ENCODE measurements around the gene PCGF5. TPM values are rescaled to one million over a fixed set of nuclear protein-coding genes. Genes with fewer than 3 reads are reported as not detected.

PCGF5 gene
- total and polyA plus RNA-seq, 2 of the 8 experiments (the other 6 are each of a cell fraction or from before 2014, with no cell fraction given) = 5.8 to 8.4 TPM

DNA sequence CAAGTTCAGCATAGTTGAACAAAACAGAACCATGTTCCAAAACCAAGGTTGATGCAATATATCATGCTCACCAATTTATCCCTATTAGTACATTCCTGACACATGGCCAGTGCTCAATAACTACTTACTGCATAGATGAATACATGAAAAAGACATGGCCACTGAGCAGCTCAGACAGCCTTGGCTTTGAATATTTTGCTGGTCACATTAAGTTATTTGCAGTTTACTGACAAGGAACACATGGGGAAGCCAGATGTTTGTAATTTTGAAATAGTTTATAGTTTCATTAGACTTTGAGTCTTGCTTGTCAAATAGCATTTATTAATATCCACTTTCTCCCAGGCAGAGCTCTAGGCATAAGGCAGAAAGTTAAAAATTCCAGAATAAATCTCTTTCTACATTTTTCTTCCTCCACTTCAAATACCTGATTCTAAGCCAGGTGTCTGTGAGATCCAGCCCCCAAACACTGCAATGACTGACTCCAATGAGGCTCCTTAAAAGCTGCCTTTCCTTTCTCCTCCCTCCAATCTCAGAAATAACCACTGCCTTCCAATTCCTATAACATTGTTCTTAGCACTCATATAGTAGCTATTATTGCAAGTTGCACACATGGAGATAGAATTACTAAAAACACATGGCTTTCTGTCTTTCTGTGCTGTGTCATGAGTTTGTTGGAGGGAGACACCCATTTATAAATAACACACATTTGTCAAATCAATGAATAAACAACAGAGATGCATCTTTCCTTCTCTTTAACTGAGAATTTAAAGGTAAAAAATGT, 91.3 kb downstream of the PCGF5 start:
- Histone ChIP-seq H3K4ac (replicated peaks; ENCODE audit: insufficient read length, low read depth, low read length) (no peak overlapping the region), H3K18ac (ENCODE audit: extremely low read depth, low read length) (no peak overlapping the region), H2BK20ac (ENCODE audit: low read length) (no peak overlapping the region), H3K14ac (ENCODE audit: insufficient read length) (no peak overlapping the region), H3K56ac (replicated peaks; ENCODE audit: insufficient read length, low read depth, low read length) (no peak overlapping the region), H3K9ac (replicated peaks in 1 of 4; ENCODE audit: extremely low read depth in 1 of 4, low read depth in 3 of 4, low read length in 3 of 4) (no peak overlapping the region), H2AK5ac (ENCODE audit: low read depth, low read length) (no peak overlapping the region), H3K79me1 (ENCODE audit: low read depth, low read length) (no peaks in the 10 kb centered on the region), H3K27me3 (replicated peaks in 1 of 4; ENCODE audit: control insufficient read depth in 3 of 4, extremely low read depth in 1 of 4, insufficient read depth in 3 of 4, low read length in 3 of 4) (peaks cover 0 to 1% (median 0%) of the 10 kb centered on the region in 4 experiments; a peak in 1 of 7 replicates), H2AFZ (ENCODE audit: low read length) (no peak overlapping the region), H3K4me2 (ENCODE audit: insufficient read depth in 1 of 2, low read depth in 2 of 2, low read length in 2 of 2) (no peak overlapping the region), H3K23ac (ENCODE audit: insufficient read length) (no peak overlapping the region), H3K9me3 (ENCODE audit: insufficient read depth in 2 of 2, low read depth in 1 of 2, low read length in 1 of 2) (no peaks in the 10 kb centered on the region), H3K27ac (ENCODE audit: low read depth, low read length) (no peak overlapping the region), H3K4me3 (ENCODE audit: extremely low read depth in 1 of 4, insufficient read depth in 2 of 4, low read depth in 3 of 4, low read length in 4 of 4) (no peak overlapping the region), H2BK120ac (replicated peaks; ENCODE audit: low read depth, low read length) (no peak overlapping the region), H3K79me2 (ENCODE audit: control insufficient read depth in 1 of 2, insufficient read depth in 2 of 2, low read length in 2 of 2) (no peaks in the 10 kb centered on the region), H4K91ac (replicated peaks; ENCODE audit: insufficient read length, low read length) (no peak overlapping the region), H3K36me3 (ENCODE audit: control insufficient read depth in 2 of 4, insufficient read depth in 4 of 4, low read length in 3 of 4) (no peaks in the 10 kb centered on the region), H2BK15ac (ENCODE audit: low read length) (no peak overlapping the region), H4K5ac (ENCODE audit: insufficient read length, low read depth, low read length) (no peak overlapping the region), H2BK12ac (ENCODE audit: low read depth, low read length) (no peak overlapping the region), H2BK5ac (ENCODE audit: low read depth, low read length) (no peak overlapping the region), H3K23me2 (ENCODE audit: low read depth, low read length) (no peaks in the 10 kb centered on the region), H4K20me1 (replicated peaks in 1 of 2; ENCODE audit: control insufficient read depth in 1 of 2, insufficient read depth in 2 of 2, low read length in 2 of 2) (no peaks in the 10 kb centered on the region), H3K4me1 (replicated peaks in 1 of 4; ENCODE audit: control insufficient read depth in 3 of 4, insufficient read depth in 4 of 4, low read length in 3 of 4) (no peaks in the 10 kb centered on the region), H4K8ac (ENCODE audit: extremely low read depth, insufficient read depth, low read length) (no peak overlapping the region)
- POLR2A ChIA-PET (ENCODE audit: partially characterized antibody) = no interaction called here
- FAIRE-seq (no peak), DNase-seq (ENCODE audit: low read depth in 1 of 2, low spot score in 2 of 2) (no peak)
- CTCF ChIA-PET (ENCODE audit: partially characterized antibody) = interaction anchor here (0.7 to 4.8 kb wide), 4 partner anchors 13 to 335 kb away, joined by 4 to 26 read pairs (median 4); no protein-coding TSS in a partner anchor
- TF ChIP-seq SIRT6 (IDR thresholded peaks at IDR 0.05; ENCODE audit: low read length) (no peak), FOSL1 (IDR thresholded peaks at IDR 0.05; ENCODE audit: insufficient read depth, low read depth, low read length) (no peak), RXRA (IDR thresholded peaks at IDR 0.05; ENCODE audit: insufficient read depth, low read depth, low read length) (no peak), KDM5A (IDR thresholded peaks at IDR 0.05; ENCODE audit: low read length) (no peak), CEBPB (IDR thresholded peaks at IDR 0.05; ENCODE audit: low read depth, low read length) (no peak), HDAC6 (IDR thresholded peaks at IDR 0.05; ENCODE audit: low read depth, low read length) (no peak), SUZ12 (IDR thresholded peaks at IDR 0.05; ENCODE audit: low read length) (no peak), CHD1 (IDR thresholded peaks at IDR 0.05; ENCODE audit: low read depth, low read length) (no peak), JUND (IDR thresholded peaks at IDR 0.05; ENCODE audit: low read length) (no peak), TBP (IDR thresholded peaks at IDR 0.05; ENCODE audit: low read depth, low read length) (no peak), CBX5 (IDR thresholded peaks at IDR 0.05; ENCODE audit: low read depth, low read length) (no peak), PHF8 (conservative IDR thresholded peaks at IDR 0.05; ENCODE audit: low read depth, low read length) (no peak), ASH2L (IDR thresholded peaks at IDR 0.05; ENCODE audit: low read length) (no peak), SAP30 (IDR thresholded peaks at IDR 0.05; ENCODE audit: insufficient read depth, insufficient replicate concordance, low read length) (no peak), SRF (IDR thresholded peaks at IDR 0.05; ENCODE audit: low read depth, low read length) (no peak)
